NB4 (cell line): ENCODE data around the gene TCEA3.

Experiments
- DNase-seq: peaks from one replicate; pipeline ENCODE4 v3.0.0; 2010; ENCODE audit warnings: low read depth
- H3K4me3 ChIP-seq: one replicate; pipeline ENCODE4 v1.5.1; 2011; ENCODE audit warnings: mild to moderate bottlenecking, low read depth, low read length, moderate library complexity
- MYC ChIP-seq: IDR thresholded peaks from 2 replicates; pipeline ENCODE4 v1.6.1; 2011; ENCODE audit warnings: low read depth, low read length
- POLR2A ChIP-seq: IDR thresholded peaks from 2 replicates; pipeline ENCODE4 v1.6.1; 2011; ENCODE audit warnings: mild to moderate bottlenecking; ENCODE audit not compliant: insufficient read length; ENCODE audit errors: extremely low read depth
- TF ChIP-seq, protein P1 (sequence below): IDR thresholded peaks from 2 replicates; pipeline ENCODE4 v1.6.1; 2011; ENCODE audit warnings: low read depth, low read length
- TF ChIP-seq, protein P2 (sequence below): IDR thresholded peaks from one replicate; pipeline ENCODE4 v1.5.1; 2012; ENCODE audit warnings: low read depth, low read length

Gene TCEA3

GRCh38 chr1:23369335-23370013 is 55.1 kb downstream of the TCEA3 start, which contains the start of gene ZNF436:
Gene ZNF436 (minus strand): TSS chr1:23369836. CDS start chr1:23368005, 1,831 bp downstream.
- DNase-seq = peak; percentile 86
- peak within 1 kb of the TSS; percentile 96 for H3K4me3 ChIP-seq
- TF ChIP-seq, protein P1, sequence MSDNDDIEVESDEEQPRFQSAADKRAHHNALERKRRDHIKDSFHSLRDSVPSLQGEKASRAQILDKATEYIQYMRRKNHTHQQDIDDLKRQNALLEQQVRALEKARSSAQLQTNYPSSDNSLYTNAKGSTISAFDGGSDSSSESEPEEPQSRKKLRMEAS = 0 out of 2 replicates have a peak, but pooled peaks have one; percentile 17
- TF ChIP-seq, protein P2, sequence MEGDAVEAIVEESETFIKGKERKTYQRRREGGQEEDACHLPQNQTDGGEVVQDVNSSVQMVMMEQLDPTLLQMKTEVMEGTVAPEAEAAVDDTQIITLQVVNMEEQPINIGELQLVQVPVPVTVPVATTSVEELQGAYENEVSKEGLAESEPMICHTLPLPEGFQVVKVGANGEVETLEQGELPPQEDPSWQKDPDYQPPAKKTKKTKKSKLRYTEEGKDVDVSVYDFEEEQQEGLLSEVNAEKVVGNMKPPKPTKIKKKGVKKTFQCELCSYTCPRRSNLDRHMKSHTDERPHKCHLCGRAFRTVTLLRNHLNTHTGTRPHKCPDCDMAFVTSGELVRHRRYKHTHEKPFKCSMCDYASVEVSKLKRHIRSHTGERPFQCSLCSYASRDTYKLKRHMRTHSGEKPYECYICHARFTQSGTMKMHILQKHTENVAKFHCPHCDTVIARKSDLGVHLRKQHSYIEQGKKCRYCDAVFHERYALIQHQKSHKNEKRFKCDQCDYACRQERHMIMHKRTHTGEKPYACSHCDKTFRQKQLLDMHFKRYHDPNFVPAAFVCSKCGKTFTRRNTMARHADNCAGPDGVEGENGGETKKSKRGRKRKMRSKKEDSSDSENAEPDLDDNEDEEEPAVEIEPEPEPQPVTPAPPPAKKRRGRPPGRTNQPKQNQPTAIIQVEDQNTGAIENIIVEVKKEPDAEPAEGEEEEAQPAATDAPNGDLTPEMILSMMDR = no peak

- H3K4me3 ChIP-seq = peak overlapping the region; percentile 96
- peak; percentile 75 for TF ChIP-seq MYC
- TF ChIP-seq, protein P2 = peak; percentile 22
- TF ChIP-seq POLR2A = peak; percentile 82
- TF ChIP-seq, protein P1 = no peak; the same call in 1 of the 2 replicates
- DNase-seq = peak; percentile 95
Observed at GRCh38 chr1:23368562-23369334, 55.8 kb downstream of the TCEA3 start.

- peak; percentile 99 for DNase-seq
- peak overlapping the region; percentile 96 for H3K4me3 ChIP-seq
- TF ChIP-seq, protein P1 = no peak
- peak; percentile 64 for TF ChIP-seq POLR2A
Observed at GRCh38 chr1:23367791-23368561, 56.6 kb downstream of the TCEA3 start.

- H3K4me3 ChIP-seq = peak overlapping the region; percentile 96
- no peak for TF ChIP-seq MYC
- TF ChIP-seq, protein P2 = no peak
- TF ChIP-seq, protein P1 = no peak
- TF ChIP-seq POLR2A = no peak
- DNase-seq = peak; percentile 29
Observed at GRCh38 chr1:23367451-23367790, 57.1 kb downstream of the TCEA3 start.

- peak overlapping the region; percentile 96 for H3K4me3 ChIP-seq
- TF ChIP-seq, protein P1 = no peak
- TF ChIP-seq, protein P2 = no peak
- no peak for DNase-seq
Observed at GRCh38 chr1:23366598-23366997, 58.0 kb downstream of the TCEA3 start.

GRCh38 chr1:23366146-23366545 is 58.4 kb downstream of the TCEA3 start:
- TF ChIP-seq MYC (no peak), POLR2A (no peak)
- TF ChIP-seq, protein P1 = no peak
- TF ChIP-seq, protein P2 = no peak
- no peak for DNase-seq
- H3K4me3 ChIP-seq = peak overlapping the region; percentile 96
